Endothelial cell of umbilical vein (primary cell): ENCODE results near the gene ACTMAP. TPM values are rescaled to one million over a fixed set of nuclear protein-coding genes. Genes with fewer than 3 reads are reported as not detected.

Experiments used
- BruUV-seq: library from RNA; stranded (reverse); fragments of 400-500 nt; replicated peaks from 2 replicates; lab custom pipeline; 2021; lab: Mats Ljungman, UMichigan
- CTCF ChIA-PET: fragments of 300-600, 350-600 bp; sonication (Branson Sonifier 250); formaldehyde crosslinking; loops from one replicate; lab custom pipeline; 2021; ENCODE audit warnings: antibody characterized with exemption, inconsistent platforms; lab: Charles Lee
- POLR2A ChIA-PET: fragments of 300-600, 350-600 bp; sonication (Branson Sonifier 250); formaldehyde crosslinking; loops from one replicate; lab custom pipeline; 2021; ENCODE audit warnings: antibody characterized with exemption, inconsistent platforms; lab: Charles Lee
- DNase-seq: peaks from one replicate; pipeline ENCODE4 v3.0.0-alpha.2; 2011; ENCODE audit warnings: low read depth, low spot score
- FAIRE-seq: peaks from 2 replicates; lab custom pipeline; 2011; peaks lifted over from hg19 to GRCh38; lab: Jason Lieb, UNC
- H2AFZ ChIP-seq: 2 replicates; pipeline ENCODE4 v1.6.0; 2012; ENCODE audit warnings: low read depth, low read length, control low read depth, inconsistent platforms
- H3K27ac ChIP-seq: 2 replicates; pipeline ENCODE4 v1.5.1; 2011; ENCODE audit warnings: low read depth, mild to moderate bottlenecking, control low read depth, low read length, moderate library complexity; ENCODE audit not compliant: insufficient read depth
- H3K27me3 ChIP-seq, 2 experiments: 2 replicates each; pipeline versions ENCODE4 v1.6.0 to v1.6.1; 2011; ENCODE audit warnings: low read length in 2 of 2, mixed read lengths in 1 of 2; ENCODE audit not compliant: control insufficient read depth in 2 of 2, insufficient read depth in 2 of 2
- H3K36me3 ChIP-seq, 2 experiments: 2 replicates in 1 of 2; 3 replicates in 1 of 2; pipeline ENCODE4 v1.5.1; 2011; ENCODE audit warnings: low read length in 2 of 2, mild to moderate bottlenecking in 1 of 2, moderate library complexity in 1 of 2; ENCODE audit not compliant: control insufficient read depth in 2 of 2, insufficient read depth in 2 of 2; ENCODE audit errors: extremely low read depth in 1 of 2
- H3K4me1 ChIP-seq: 3 replicates; pipeline ENCODE4 v1.5.1; 2011; ENCODE audit warnings: mild to moderate bottlenecking, low read length; ENCODE audit not compliant: control insufficient read depth, insufficient read depth; ENCODE audit errors: extremely low read depth
- H3K4me2 ChIP-seq: 2 replicates; pipeline ENCODE4 v1.6.1; 2011; ENCODE audit warnings: low read length, control low read depth, mixed read lengths; ENCODE audit not compliant: insufficient read depth
- H3K4me3 ChIP-seq, 3 experiments: fragments of 200-600 bp in 1 of 3; sonication (generic), shearing (Covaris generic) in 1 of 3; replicated peaks in 1 of 3; 2 replicates each; pipeline ENCODE4 v1.5.1; 2011 to 2016; ENCODE audit warnings: control low read depth in 3 of 3, low read length in 3 of 3, mild to moderate bottlenecking in 2 of 3, inconsistent platforms in 1 of 3, low read depth in 1 of 3, moderate library complexity in 1 of 3; ENCODE audit not compliant: insufficient read depth in 1 of 3
- H3K79me2 ChIP-seq: 2 replicates; pipeline ENCODE4 v1.6.0; 2012; ENCODE audit warnings: low read length, inconsistent platforms; ENCODE audit not compliant: control insufficient read depth, insufficient read depth
- H3K9ac ChIP-seq: replicated peaks from 2 replicates; pipeline ENCODE3; 2011; ENCODE audit warnings: low read length, control low read depth; ENCODE audit not compliant: insufficient read depth; ENCODE audit errors: extremely low read depth
- H3K9me1 ChIP-seq: replicated peaks from 3 replicates; pipeline ENCODE4 v1.6.0; 2011; ENCODE audit warnings: mild to moderate bottlenecking, low read length; ENCODE audit not compliant: control insufficient read depth, insufficient read depth; ENCODE audit errors: extremely low read depth
- H3K9me3 ChIP-seq: replicated peaks from 2 replicates; pipeline ENCODE4 v1.5.1; 2012; ENCODE audit warnings: low read length, inconsistent platforms; ENCODE audit not compliant: control insufficient read depth, insufficient read depth
- H4K20me1 ChIP-seq: replicated peaks from 2 replicates; pipeline ENCODE3; 2011; ENCODE audit warnings: mild to moderate bottlenecking, low read length; ENCODE audit not compliant: control insufficient read depth, insufficient read depth; ENCODE audit errors: extremely low read depth
- EZH2 ChIP-seq: IDR thresholded peaks from 2 replicates; pipeline ENCODE4 v1.6.1; 2012; ENCODE audit warnings: borderline replicate concordance, low read depth, mild to moderate bottlenecking, moderate library complexity, low read length, inconsistent platforms; ENCODE audit not compliant: severe bottlenecking
- FOS ChIP-seq: IDR thresholded peaks from 2 replicates; pipeline ENCODE4 v1.6.1; 2011; ENCODE audit warnings: mild to moderate bottlenecking, low read length, moderate library complexity, borderline replicate concordance; ENCODE audit not compliant: insufficient read depth
- GATA2 ChIP-seq: IDR thresholded peaks from 2 replicates; pipeline ENCODE4 v1.7.0; 2011; ENCODE audit warnings: low read depth, mild to moderate bottlenecking, moderate library complexity, mixed read lengths, low read length; ENCODE audit not compliant: insufficient read length, insufficient read depth
- JUN ChIP-seq: IDR thresholded peaks from 2 replicates; pipeline ENCODE4 v1.6.1; 2011; ENCODE audit warnings: borderline replicate concordance, low read depth; ENCODE audit not compliant: insufficient read length, insufficient read depth
- MYC ChIP-seq: IDR thresholded peaks from one replicate; pipeline ENCODE4 v1.6.1; 2011; ENCODE audit warnings: mild to moderate bottlenecking, low read depth, low read length
- POLR2A ChIP-seq: IDR thresholded peaks from 2 replicates; pipeline ENCODE4 v1.6.1; 2012; ENCODE audit warnings: low read depth, mild to moderate bottlenecking, control low read depth, low read length
- POLR2AphosphoS5 ChIP-seq: IDR thresholded peaks from 2 replicates; pipeline ENCODE4 v1.6.1; 2012; ENCODE audit warnings: low read depth, mild to moderate bottlenecking, control low read depth, low read length, moderate library complexity; ENCODE audit not compliant: insufficient read depth
- dilution Hi-C: fragments of 300-500 bp; cut with MboI; formaldehyde crosslinking; loops from one replicate; pipeline ENCODE4 v1.15.0; 2019; ENCODE audit warnings: low sequenced_read_pairs; ENCODE audit not compliant: extremely low pct_ligation_motif_present
- intact Hi-C: fragments of 100-400 bp; cut with micrococcal nuclease; formaldehyde crosslinking; loops from one replicate; pipeline ENCODE4 v1.10.0; 2022
- polyA plus RNA-seq, 4 experiments: library from polyadenylated mRNA; depleted of rRNA in 3 of 4; stranded (reverse) in 3 of 4; unstranded in 1 of 4; fragments of >200 nt; gene quantifications; 2 replicates each; pipeline versions ENCODE4 v1.2.1 to v1.2.3, GENCODE V29; 2011 to 2012; ENCODE audit warnings: missing spikeins in 1 of 4
- total RNA-seq: library from RNA; stranded (reverse); gene quantifications from 2 replicates; pipeline ENCODE4 v1.2.3, GENCODE V29; 2021
- TF ChIP-seq, protein P1 (sequence below): IDR thresholded peaks from 2 replicates; pipeline ENCODE4 v1.6.1; 2011; ENCODE audit not compliant: insufficient read depth, insufficient read length
- TF ChIP-seq, protein P2 (sequence below), 2 donors: IDR thresholded peaks; 1 replicate in 1 of 2; 2 replicates in 1 of 2; pipeline ENCODE4 v1.5.1; 2011; ENCODE audit warnings: low read length in 2 of 2, mild to moderate bottlenecking in 2 of 2, moderate library complexity in 2 of 2, control low read depth in 1 of 2, inconsistent platforms in 1 of 2, low read depth in 1 of 2; ENCODE audit not compliant: insufficient read depth in 1 of 2; ENCODE audit errors: extremely low read depth in 1 of 2

Gene ACTMAP
- total and polyA plus RNA-seq, 2 donors (not counting 3 experiments of a cell fraction or from before 2014, with no cell fraction given) = 5.2 to 9.1 TPM

DNA sequence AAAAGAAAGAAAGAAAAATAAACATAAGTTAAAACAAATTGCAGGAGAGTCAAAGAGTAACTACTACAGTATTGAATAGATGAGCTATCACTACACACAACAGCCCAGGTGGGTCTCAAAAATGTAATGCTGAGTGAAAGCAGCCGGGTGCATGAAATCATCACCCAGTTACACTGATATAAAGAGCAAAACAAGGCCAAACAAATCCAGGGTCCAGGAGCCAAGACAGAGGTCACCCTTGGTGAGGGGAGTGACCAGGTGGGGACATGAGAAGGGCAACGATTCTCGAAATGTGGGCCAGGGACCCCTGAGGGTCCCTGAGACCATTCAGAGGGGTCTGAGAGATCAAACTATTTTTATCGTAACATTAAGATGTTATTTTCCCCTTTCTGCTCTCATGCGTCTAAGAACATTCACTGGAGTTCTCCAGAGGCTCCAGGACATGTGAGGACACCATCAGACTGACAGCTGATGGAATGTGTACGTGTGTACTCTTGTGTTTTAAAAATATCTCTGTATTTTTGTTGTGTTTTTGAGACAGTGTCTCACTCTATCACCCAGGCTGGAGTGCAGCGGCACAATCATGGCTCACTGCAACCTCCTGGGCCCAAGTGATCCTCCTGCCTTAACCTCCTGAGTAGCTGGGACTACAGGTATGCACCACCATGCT is 44.2 kb downstream of the ACTMAP start:
- DNase-seq (no peak), FAIRE-seq (no peak)
- H3K9me1 ChIP-seq = no peaks in the 10 kb centered on the region
- H3K36me3 ChIP-seq = peaks cover 0 to 11% of the 10 kb centered on the region in 2 experiments
- intact Hi-C loops (no loop called here), dilution Hi-C loops (no loop called here)
- H3K4me2 ChIP-seq = no peak overlapping the region
- no peaks in the 10 kb centered on the region for H3K9me3 ChIP-seq
- H4K20me1 ChIP-seq = no peaks in the 10 kb centered on the region
- H2AFZ ChIP-seq = no peak overlapping the region
- ChIA-PET POLR2A (no interaction called here), CTCF (no interaction called here)
- TF ChIP-seq POLR2AphosphoS5 (no peak), EZH2 (no peak), GATA2 (no peak), JUN (no peak), FOS (no peak), POLR2A (no peak), MYC (no peak)
- TF ChIP-seq, protein P1, sequence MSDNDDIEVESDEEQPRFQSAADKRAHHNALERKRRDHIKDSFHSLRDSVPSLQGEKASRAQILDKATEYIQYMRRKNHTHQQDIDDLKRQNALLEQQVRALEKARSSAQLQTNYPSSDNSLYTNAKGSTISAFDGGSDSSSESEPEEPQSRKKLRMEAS = no peak
- TF ChIP-seq, protein P2, sequence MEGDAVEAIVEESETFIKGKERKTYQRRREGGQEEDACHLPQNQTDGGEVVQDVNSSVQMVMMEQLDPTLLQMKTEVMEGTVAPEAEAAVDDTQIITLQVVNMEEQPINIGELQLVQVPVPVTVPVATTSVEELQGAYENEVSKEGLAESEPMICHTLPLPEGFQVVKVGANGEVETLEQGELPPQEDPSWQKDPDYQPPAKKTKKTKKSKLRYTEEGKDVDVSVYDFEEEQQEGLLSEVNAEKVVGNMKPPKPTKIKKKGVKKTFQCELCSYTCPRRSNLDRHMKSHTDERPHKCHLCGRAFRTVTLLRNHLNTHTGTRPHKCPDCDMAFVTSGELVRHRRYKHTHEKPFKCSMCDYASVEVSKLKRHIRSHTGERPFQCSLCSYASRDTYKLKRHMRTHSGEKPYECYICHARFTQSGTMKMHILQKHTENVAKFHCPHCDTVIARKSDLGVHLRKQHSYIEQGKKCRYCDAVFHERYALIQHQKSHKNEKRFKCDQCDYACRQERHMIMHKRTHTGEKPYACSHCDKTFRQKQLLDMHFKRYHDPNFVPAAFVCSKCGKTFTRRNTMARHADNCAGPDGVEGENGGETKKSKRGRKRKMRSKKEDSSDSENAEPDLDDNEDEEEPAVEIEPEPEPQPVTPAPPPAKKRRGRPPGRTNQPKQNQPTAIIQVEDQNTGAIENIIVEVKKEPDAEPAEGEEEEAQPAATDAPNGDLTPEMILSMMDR (IDR thresholded peaks at IDR 0.05; ENCODE audit: extremely low read depth in 1 of 2, insufficient read depth in 1 of 2, low read depth in 1 of 2, low read length in 2 of 2) = no peak
- H3K27ac ChIP-seq = no peak overlapping the region
- no TSS peak for BruUV-seq
- no peak overlapping the region for H3K9ac ChIP-seq
- H3K79me2 ChIP-seq = no peaks in the 10 kb centered on the region
- no peak overlapping the region for H3K4me3 ChIP-seq
- no peaks in the 10 kb centered on the region for H3K27me3 ChIP-seq
- no peaks in the 10 kb centered on the region for H3K4me1 ChIP-seq
